ENCODE data around the gene RREB1.

GRCh38 chr6:7110092-7110792, 2.5 kb downstream of the RREB1 start:
- TF ChIP-seq, protein P1, sequence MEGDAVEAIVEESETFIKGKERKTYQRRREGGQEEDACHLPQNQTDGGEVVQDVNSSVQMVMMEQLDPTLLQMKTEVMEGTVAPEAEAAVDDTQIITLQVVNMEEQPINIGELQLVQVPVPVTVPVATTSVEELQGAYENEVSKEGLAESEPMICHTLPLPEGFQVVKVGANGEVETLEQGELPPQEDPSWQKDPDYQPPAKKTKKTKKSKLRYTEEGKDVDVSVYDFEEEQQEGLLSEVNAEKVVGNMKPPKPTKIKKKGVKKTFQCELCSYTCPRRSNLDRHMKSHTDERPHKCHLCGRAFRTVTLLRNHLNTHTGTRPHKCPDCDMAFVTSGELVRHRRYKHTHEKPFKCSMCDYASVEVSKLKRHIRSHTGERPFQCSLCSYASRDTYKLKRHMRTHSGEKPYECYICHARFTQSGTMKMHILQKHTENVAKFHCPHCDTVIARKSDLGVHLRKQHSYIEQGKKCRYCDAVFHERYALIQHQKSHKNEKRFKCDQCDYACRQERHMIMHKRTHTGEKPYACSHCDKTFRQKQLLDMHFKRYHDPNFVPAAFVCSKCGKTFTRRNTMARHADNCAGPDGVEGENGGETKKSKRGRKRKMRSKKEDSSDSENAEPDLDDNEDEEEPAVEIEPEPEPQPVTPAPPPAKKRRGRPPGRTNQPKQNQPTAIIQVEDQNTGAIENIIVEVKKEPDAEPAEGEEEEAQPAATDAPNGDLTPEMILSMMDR (conservative IDR thresholded peaks at IDR 0.05 in 1 of 2, IDR thresholded peaks at IDR 0.05 in 1 of 2; ENCODE audit: extremely low read depth in 1 of 2, insufficient read depth in 1 of 2, low read depth in 1 of 2, low read length in 2 of 2), result no peak
- no peak for TF ChIP-seq EZH2 (IDR thresholded peaks at IDR 0.05; ENCODE audit: borderline replicate concordance, low read length)
